ENCODE measurements around the gene AMY2B.
"Not testable (repeated sequence)": the region's sequence is repeated elsewhere in the genome, so short reads cannot be mapped to it uniquely, and the experiment has no call there.

AMY2B gene

DNA sequence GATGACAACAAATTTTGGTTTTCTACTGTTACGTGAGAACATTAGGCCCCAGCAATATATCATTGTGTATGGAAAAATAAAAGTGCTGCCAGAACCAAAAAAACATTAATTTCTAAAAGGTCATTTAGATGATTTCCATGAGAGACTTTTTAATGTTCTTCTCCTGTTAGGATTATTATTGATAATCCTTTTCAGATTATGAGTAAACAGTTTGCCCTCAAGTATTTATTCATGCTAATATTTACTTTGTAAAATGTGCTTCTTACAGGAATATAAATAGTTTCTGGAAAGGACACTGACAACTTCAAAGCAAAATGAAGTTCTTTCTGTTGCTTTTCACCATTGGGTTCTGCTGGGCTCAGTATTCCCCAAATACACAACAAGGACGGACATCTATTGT is at the start of gene AMY2B:
Gene AMY2B (plus strand): TSS at position 301 of the 400 bp plus-strand sequence. CDS start 14 bp downstream, at position 315.
- not testable (repeated sequence) for DNase-seq (ENCODE audit: low read depth)

DNA sequence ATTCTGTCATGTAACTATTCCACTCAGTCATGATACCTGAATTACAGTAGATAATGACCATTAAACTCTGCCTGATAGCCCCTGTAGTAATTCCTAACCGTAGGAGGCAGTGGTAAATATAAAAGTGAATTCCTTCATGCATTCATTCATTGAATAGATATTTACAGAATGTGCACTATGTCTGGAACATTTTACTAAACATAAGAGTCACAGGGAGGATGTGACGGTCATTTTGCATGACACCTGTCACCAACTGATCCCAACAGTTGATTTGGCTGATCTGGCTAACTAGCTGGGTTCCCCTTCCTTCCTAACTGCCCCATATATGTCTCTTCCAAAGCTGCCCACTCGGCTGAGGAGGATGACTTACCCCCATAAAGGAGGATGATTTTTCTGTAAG is 48.0 kb upstream of the AMY2B start:
- DNase-seq (ENCODE audit: low read depth), result no peak

GRCh38 chr1:103525114-103525606 is 46.2 kb upstream of the AMY2B start:
- DNase-seq (ENCODE audit: low read depth), result no peak

DNA sequence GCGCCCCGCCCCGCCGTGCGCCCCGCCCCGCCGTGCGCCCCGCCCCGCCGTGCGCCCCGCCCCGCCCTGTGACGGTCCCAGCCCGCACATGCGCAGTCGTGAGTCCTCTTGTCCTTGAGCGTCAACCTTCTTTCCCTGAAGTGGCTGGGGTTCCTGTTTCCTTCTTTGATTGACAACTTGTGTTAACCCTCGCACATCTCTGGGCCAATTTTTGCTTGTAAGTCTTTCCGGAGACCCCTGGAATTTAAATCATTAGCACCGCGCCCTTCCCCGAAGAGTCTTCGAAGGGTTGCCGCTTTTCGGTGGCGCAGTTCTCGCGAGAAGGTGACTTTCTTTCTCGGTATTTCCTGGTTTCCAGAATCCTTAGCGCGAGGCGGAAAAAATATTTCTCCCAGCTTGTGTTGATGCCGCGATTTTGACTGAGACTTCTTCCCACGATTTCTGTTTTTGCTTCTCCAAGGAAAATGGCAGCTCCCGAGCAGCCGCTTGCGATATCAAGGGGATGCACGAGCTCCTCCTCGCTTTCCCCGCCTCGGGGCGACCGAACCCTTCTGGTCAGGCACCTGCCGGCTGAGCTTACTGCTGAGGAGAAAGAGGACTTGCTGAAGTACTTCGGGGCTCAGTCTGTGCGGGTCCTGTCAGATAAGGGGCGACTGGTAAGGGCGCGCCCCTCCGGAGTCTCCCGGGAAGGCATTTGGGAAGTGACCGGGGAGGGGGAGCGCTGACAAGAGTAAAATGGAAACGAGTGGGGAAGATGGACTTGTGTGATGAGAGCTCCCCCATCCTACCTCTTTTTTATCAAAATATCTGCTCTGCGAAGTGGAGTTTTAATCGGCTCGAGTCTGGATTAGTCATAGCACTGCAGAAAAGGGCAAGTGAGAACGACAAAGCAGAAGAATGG is 45.5 kb upstream of the AMY2B start, which contains the start of gene RNPC3:
Gene RNPC3 (plus strand): TSS at position 93 of the 901 bp plus-strand sequence. CDS start 372 bp downstream, at position 465.
- peak; percentile 93 for DNase-seq (ENCODE audit: low read depth)

- no peak for DNase-seq (ENCODE audit: low read depth)
Observed at GRCh38 chr1:103527331-103527730, 44.1 kb upstream of the AMY2B start.

GRCh38 chr1:103529746-103530145 is 41.6 kb upstream of the AMY2B start:
- no peak for DNase-seq (ENCODE audit: low read depth)

- no peak for DNase-seq (ENCODE audit: low read depth)
Observed at GRCh38 chr1:103538226-103538625, 33.2 kb upstream of the AMY2B start.

DNA sequence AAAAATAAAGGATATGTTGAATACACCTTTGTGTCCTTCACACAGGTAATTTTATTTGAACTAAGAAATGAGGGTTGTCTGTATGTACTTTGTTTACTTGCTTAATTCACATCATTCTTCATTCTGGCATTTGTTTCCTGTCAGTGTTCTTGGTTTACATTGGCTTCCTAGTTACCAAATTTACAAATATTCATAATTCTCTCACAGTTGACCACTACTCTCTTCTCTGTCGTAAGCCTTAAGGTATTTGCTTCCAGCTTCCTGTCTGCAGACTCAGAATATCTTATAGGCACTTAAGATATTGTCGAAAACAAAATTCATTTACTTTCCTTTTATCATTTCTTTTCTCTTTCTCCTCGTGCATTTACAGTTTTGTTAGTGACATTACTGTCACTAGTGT is 30.0 kb upstream of the AMY2B start:
- DNase-seq (ENCODE audit: low read depth), result no peak

DNA sequence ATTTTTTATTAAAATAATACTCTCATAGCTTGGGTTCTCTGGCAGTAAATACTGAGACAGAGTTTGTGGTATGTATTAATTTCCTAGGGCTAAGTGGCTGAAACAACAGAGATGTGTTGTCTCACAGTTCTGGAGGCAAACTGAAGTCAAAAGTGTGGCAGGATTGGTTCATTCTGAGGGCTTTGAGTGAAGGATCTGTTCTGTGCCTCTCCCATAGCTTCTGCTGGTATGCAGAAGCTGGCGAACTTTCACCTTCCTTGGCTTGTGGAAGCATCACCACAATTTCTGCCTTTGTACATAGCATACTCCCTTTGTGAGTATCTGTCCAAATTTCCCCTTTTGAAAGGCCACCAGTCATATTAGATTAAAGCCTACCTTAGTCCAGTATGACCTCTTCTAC is 24.9 kb upstream of the AMY2B start:
- no peak for DNase-seq (ENCODE audit: low read depth)

GRCh38 chr1:103547840-103548239 is 23.5 kb upstream of the AMY2B start:
- no peak for DNase-seq (ENCODE audit: low read depth)

- no peak for DNase-seq (ENCODE audit: low read depth)
Observed at GRCh38 chr1:103560427-103560826, 11.0 kb upstream of the AMY2B start.

DNA sequence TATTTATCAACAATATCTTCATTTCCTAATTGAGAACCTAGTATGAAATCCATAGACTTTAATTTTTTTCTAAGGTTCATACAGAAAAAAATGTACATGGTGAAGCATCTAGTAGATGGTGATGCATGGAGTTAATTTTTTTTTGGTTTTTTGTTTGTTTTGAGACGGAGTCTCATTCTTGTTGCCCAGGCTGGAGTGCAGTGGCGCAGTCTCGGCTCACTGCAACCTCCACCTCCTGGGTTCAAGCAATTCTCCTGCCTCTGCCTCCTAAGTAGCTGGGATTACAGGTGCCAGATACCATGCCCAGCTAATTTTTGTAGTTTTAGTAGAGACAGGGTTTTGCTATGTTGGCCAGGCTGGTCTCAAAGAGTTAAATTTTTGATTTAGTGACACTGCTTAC is 10.3 kb upstream of the AMY2B start:
- DNase-seq (ENCODE audit: low read depth), result not testable (repeated sequence)

DNA sequence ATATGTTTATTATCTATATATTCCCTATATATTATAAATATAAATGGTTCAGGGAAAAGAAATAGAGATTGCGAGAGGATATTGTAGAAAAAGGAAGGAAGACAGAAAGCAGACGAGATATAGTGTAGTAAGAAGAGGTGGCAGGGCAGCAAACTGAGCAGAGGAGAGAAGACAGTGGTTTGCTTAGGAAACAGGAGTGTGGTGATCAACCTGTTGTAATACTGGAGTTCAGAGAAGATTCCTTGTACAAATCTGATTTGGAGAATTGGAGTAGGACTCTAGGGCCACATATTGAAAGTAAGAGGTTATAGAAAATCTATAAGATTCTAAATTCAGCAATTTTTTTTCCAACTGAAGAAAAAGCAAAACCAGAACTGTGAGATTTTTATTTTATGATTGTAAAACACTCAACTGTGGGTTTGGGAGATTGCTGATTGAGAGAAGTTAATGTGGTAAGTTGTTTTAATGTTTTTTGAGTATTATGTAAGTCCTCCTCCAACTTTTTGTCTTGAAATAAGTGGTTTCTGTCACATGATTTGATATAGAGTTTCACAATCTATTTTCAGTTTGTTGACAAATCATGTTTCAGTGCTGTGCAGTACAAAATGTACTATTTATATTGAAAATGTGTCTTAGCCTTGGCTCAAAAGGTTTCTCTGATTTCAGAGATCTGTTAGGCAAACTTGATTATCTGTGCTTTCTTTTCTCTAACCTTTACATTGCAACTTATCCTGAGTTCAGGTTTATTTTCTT is 9.6 kb upstream of the AMY2B start:
- DNase-seq (ENCODE audit: low read depth), result no peak

- DNase-seq (ENCODE audit: low read depth), result no peak
Observed at GRCh38 chr1:103563056-103563455, 8.3 kb upstream of the AMY2B start.

GRCh38 chr1:103569493-103569892 is 1.9 kb upstream of the AMY2B start:
- DNase-seq (ENCODE audit: low read depth), result no peak

- DNase-seq (ENCODE audit: low read depth), result no peak
Observed at GRCh38 chr1:103576065-103576464, 4.7 kb downstream of the AMY2B start.

DNA sequence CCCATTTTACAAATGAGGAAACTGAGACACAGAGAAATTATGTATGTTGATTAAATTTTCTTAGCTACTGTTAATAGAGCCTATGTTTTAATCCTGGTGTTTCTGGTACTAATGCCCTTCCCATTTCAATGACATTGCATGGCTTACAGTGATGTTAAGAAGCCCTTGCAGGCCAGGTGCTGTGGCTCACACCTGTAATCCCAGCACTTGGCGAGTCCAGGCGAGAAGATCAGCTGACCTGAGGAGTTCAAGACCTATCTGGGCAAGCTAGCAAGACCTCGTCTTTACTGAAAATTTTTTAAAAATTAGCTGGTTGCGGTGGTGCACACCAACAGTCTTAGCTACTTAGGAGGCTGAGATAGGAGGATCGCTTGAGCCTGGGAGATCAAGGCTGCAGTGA is 5.4 kb downstream of the AMY2B start:
- DNase-seq (ENCODE audit: low read depth), result not testable (repeated sequence)

- no peak for DNase-seq (ENCODE audit: low read depth)
Observed at GRCh38 chr1:103582464-103582863, 11.1 kb downstream of the AMY2B start.

DNA sequence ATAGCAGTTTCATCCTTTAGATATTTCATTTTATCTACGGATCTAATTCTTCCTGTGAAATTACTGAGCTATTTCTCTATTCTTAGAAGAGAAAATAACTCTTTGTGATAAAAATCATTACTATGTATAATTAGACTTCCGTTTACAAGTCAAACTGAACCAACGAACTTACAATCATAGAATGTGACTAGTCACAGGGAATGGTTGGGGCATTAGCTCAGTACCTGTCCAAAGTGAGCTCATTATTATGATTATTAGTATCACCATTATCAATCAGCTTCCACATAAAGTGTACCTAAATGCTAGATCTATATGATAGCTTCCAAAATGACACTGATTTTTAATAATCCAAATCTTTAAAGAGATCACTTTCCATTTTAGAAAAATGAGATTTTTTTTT is 12.5 kb downstream of the AMY2B start:
- no peak for DNase-seq (ENCODE audit: low read depth)

DNA sequence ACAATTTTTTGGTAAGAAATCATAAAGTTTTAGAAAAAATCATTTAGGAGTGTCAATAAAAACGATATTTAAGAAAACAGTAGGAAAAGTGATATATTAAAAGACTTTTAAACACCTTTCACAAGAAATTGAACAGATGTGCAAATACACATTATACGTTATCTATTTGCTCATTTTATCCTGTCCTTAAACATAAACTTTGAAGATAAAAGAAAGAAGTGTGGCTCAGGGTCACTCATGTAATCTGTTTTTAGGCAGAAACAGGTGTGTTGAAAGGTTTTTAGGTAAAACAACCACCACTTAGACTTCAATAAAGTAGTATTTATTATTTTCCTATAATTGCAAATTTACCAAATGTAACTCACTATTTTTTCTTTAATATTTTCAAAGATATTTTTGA is 13.1 kb downstream of the AMY2B start:
- DNase-seq (ENCODE audit: low read depth), result no peak

DNA sequence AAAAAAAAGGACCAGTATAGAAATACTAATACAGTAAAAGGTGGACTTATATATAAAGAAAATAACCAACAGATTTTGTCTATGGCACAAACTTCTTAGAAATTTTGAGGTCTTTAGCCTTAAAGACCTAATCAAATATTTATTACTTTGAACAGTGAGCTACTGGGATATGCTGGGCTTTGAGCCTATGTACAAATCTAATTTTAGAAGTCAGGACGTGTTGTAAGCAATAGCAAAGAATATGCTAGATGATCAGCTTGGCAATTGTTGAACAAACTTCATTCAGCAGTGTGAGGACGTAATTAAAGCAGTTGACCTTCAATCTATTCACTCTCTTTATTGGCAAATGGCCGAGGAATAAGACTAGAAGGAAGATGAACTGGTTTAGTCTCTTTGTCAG is 31.4 kb downstream of the AMY2B start:
- not testable (repeated sequence) for DNase-seq (ENCODE audit: low read depth)

GRCh38 chr1:103616362-103616761 is 45.0 kb downstream of the AMY2B start:
- no peak for DNase-seq (ENCODE audit: low read depth)

GRCh38 chr1:103616994-103617477 is 45.6 kb downstream of the AMY2B start, which contains the start of gene AMY2A:
Gene AMY2A, plus strand, starts transcription at chr1:103617427. Its CDS starts 14 bp downstream, at chr1:103617441.
- not testable (repeated sequence) for DNase-seq (ENCODE audit: low read depth)
